ENCODE results near the gene PHOX2A.

- TF ChIP-seq YY1 (tag by site-specific recombination; IDR thresholded peaks at IDR 0.05): no peak
- no peak for TF ChIP-seq CTCF (tag by site-specific recombination; IDR thresholded peaks at IDR 0.05)
- TF ChIP-seq GLI4 (tag by site-specific recombination; IDR thresholded peaks at IDR 0.05): no peak
- no peak for TF ChIP-seq ZNF776 (tag by site-specific recombination; IDR thresholded peaks at IDR 0.05; ENCODE audit: borderline replicate concordance)
- no peak for TF ChIP-seq ZNF558 (tag by site-specific recombination; IDR thresholded peaks at IDR 0.05)
- TF ChIP-seq ZNF214 (tag by site-specific recombination; IDR thresholded peaks at IDR 0.05; ENCODE audit: borderline replicate concordance): no peak
- TF ChIP-seq BCL11A (tag by site-specific recombination; IDR thresholded peaks at IDR 0.05; ENCODE audit: low read depth): no peak
- no peak for TF ChIP-seq TCF7L2 (IDR thresholded peaks at IDR 0.05; ENCODE audit: borderline replicate concordance, low read depth, low read length)
- TF ChIP-seq, protein P1, sequence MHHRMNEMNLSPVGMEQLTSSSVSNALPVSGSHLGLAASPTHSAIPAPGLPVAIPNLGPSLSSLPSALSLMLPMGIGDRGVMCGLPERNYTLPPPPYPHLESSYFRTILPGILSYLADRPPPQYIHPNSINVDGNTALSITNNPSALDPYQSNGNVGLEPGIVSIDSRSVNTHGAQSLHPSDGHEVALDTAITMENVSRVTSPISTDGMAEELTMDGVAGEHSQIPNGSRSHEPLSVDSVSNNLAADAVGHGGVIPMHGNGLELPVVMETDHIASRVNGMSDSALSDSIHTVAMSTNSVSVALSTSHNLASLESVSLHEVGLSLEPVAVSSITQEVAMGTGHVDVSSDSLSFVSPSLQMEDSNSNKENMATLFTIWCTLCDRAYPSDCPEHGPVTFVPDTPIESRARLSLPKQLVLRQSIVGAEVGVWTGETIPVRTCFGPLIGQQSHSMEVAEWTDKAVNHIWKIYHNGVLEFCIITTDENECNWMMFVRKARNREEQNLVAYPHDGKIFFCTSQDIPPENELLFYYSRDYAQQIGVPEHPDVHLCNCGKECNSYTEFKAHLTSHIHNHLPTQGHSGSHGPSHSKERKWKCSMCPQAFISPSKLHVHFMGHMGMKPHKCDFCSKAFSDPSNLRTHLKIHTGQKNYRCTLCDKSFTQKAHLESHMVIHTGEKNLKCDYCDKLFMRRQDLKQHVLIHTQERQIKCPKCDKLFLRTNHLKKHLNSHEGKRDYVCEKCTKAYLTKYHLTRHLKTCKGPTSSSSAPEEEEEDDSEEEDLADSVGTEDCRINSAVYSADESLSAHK (tag by site-specific recombination; IDR thresholded peaks at IDR 0.05): no peak
Measured at GRCh38 chr11:72280037-72280436, 36.1 kb upstream of the PHOX2A start.

All from HEK293 (cell line).